ENCODE measurements around the gene NCAPG2.

DNA sequence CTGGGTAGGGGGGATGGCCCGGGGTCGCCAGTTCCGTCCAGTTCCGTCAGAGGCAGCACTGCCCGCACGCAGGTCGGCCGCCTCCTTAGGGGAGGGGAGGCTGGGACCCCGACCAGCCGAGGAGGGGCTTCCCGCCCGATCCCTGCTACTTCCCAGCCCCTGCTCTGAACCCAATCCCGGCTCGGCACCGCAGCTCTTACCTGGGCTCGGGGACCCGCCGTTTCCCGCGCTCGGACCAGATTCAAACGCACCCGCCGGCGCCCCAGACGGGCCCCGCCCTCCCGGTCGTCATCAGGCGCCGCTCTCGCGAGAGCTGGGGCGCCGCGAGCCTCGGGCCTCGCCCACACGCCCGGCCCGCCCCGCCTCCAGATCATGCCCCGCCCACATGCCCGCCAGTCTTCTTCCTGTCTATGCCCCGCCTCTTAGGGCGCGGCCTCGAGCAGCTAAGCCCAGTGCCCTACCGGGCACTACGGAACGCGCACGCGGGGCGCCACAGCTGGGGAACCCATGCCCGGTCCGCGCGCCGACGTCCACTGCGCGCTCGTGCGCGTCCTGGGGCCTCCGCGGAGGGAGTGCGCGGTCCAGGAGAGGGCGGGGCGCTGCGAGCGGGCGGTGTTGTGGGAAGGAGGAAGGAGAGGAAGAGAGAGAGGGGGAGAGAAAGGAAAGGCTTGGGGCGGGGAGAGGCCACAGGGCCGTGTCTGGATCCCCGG, at the start of gene NCAPG2:
- TF ChIP-seq, protein P1, sequence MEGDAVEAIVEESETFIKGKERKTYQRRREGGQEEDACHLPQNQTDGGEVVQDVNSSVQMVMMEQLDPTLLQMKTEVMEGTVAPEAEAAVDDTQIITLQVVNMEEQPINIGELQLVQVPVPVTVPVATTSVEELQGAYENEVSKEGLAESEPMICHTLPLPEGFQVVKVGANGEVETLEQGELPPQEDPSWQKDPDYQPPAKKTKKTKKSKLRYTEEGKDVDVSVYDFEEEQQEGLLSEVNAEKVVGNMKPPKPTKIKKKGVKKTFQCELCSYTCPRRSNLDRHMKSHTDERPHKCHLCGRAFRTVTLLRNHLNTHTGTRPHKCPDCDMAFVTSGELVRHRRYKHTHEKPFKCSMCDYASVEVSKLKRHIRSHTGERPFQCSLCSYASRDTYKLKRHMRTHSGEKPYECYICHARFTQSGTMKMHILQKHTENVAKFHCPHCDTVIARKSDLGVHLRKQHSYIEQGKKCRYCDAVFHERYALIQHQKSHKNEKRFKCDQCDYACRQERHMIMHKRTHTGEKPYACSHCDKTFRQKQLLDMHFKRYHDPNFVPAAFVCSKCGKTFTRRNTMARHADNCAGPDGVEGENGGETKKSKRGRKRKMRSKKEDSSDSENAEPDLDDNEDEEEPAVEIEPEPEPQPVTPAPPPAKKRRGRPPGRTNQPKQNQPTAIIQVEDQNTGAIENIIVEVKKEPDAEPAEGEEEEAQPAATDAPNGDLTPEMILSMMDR (IDR thresholded peaks at IDR 0.05), result peak in 6 of 7 experiments; percentile 27 to 91 (median 76)
- peak; percentile 60 to 85 (median 84) for TF ChIP-seq POLR2A (IDR thresholded peaks at IDR 0.05)

All from body of pancreas (tissue), 4 donors.